ENCODE measurements around the gene ATXN2.
A peak's percentile ranks its signal among the peaks of the same experiment; 100 is the strongest.

ATXN2 gene

DNA sequence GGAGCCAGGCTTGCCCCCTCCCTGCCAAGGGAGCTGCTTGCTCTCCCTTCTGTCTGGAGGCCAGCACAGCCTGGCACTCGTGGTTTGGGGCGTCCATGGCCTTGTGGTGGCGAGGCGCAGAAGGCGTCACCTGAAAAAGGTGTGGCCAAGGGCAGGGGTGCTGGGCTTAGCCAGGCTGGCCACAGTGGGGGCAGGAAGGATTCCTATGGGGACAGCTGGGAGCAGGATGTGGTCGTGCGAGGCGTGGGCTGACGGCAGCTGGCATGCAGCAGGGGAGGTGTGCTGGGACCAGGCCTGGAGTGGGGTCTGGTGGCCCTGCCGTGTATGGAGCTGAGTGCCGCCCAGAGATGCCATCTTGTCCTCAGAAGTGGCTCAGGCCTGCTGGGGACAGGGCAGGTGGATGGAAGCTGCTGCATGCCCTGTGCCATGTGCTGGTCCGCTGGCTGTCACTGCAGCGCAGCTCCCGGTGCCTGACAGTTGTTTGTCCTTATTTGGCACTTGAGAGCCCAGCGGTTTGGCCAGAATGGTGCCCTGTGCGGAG is 163.4 kb downstream of the ATXN2 start:
- DNase-seq, result no peak

DNA sequence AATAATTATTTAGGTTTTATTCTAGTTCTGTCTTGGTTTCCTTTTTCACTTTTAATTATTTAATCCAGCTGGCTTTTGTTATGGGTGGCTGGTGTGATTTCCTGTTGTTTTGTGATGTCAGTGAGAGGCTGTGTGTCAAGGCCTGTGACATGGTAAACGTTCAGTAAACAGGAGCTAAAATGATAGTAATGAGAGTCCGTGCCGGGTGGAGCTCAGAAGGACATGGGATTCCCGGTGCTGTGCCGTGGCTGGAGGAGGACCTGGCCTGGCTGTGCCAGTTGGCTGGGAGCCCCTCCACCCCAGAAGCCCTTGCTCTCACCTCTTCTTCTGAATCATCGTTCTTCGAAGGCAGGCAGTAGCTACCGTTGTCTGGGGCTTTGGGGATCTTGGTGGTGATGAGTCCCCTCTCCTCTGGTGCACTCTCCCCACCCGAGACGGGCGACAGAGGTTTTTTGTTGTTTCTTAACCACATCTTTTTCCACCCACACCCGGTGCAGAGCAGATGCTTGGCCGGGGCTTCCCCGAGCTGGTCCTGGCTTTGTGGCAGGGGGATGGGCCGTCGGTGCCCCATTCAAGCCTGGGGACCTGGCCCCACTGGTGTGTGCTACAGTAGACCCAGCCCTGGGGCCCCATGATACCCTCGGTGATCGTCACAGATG is 164.3 kb downstream of the ATXN2 start:
- no peak for DNase-seq

DNA sequence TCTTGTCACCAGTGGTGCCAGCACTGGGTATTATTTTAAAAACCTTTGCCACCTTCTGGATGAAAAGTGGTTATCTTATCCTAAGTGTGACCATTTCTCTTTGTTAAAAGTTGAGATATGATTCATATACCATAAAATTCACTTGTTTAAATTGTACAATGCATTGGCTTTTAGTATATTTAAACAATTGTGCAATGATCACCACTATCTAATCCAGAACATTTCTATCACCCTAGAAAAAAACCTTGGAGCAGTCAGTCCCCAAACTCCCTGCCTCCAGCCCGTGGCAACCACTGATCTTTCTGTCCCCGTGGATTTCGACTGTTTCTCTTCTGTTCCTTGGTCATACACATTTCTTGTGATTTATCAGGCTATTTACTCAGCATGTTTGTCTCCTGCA is 165.1 kb downstream of the ATXN2 start:
- no peak for DNase-seq

DNA sequence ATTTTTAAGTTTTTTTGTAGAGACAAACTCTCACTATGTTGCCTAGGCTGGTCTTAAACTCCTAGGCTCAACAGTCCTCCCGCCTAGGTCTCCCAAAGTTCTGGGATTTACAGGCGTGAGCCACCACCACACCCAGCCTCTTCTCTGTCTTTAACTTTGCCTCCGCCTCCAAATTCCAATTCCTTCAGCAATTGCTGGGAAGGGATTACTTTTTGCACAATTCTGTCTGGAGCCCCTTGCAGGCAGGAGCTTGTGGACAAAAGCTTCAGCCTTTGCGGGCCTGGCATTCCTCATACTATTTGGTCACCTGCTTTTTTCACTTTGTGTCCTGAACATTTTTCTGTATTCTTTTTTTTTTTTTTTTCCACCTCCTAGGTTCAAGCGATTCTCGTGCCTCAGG is 167.3 kb downstream of the ATXN2 start:
- DNase-seq, result no peak

DNA sequence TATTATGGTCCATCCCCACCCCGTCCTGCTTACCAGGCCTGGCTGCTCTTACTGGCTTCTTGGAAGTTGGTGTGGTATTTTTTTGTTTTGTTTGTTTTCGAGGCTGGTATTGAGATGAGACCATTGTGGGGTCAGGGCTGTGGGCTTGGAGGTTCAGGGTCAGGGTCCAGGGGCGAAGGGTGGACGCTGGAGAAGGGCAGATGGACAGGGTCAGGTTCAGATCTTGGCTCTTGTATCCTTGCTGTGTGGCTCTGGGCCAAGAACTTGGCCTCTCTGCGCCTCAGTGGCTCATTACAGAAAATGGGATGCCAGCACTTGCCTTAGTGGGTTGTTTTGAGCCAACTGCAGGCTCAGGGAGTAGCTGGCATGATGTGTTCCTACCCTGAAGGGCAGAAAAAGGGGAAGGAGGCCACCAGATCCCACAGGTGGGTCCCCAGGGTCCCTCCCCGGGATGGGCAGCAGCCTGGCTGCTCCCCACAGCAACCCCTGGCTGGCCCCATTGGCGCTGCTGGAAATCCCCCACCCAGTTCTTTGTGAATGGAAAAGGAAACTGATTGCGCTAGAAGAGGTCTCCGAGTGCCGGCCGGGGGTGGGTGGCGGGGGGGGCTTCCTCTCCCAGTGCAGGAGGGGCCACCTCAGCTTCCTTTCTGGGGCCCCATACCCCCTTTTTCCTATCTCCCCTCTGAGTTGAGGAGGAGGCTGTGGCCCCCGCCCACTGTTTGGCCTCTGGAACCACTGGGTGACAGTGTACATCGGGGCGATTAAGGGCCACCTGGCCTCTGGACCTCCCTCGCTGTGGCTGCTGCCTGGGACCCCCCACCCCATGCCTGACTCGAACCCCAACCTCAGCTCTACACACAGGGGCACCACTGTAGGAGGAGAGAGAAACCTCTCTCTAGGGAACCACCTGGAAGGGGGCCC is 168.4 kb downstream of the ATXN2 start:
- no peak for DNase-seq

DNA sequence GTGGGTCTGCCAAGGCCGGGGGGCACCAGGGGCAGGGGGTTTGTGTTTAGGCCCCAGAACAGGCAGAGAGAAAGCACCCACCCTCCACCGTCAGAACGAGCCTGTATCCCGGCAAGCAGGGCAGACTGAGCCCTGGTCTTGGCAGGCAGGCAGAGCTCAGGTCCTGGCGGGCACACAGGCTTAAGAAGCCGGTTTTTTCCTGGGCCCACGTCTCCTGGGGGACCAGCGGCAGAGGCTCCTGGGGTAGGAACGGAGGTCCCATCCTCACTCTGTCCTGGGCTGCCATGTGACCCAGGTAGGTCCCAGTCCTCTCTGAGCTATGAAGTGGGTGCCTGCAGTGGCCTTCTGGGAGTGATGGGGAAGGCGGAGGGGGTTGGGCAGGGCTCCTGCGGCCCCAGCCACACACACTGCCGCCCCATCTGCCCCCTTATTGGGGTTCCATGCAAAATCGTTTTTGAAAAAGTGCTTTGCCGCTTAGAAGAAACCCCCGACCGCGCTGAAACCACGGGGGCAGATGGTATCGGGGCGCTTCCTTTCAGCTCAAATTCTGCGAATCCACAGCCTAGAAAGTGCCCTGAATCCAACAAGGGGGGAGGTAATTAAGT is 169.2 kb downstream of the ATXN2 start:
- DNase-seq, result no peak

DNA sequence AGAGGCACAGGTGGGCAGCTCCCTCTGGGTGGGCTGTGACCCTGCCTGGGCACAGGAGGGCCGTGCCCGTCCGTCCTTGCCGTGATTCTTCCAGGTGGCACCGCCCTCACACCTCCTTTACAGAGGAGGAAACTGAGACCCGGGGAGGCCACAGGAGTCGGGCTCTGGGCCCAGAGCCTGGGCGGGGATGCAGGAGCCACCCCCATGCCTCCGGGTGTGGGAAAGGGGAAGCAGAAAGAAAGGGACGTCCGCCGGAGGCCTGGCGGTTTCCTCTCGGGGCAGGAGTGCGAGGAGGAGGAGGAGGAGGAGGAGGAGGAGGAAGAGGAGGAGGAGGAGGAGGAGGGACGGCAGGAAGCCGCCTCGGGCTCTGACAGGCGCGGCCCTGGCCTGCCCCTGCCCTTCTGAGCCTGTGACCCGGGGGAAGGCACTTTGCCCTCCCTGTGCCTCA is 170.4 kb downstream of the ATXN2 start:
- peak; percentile 70 to 73 for DNase-seq

DNA sequence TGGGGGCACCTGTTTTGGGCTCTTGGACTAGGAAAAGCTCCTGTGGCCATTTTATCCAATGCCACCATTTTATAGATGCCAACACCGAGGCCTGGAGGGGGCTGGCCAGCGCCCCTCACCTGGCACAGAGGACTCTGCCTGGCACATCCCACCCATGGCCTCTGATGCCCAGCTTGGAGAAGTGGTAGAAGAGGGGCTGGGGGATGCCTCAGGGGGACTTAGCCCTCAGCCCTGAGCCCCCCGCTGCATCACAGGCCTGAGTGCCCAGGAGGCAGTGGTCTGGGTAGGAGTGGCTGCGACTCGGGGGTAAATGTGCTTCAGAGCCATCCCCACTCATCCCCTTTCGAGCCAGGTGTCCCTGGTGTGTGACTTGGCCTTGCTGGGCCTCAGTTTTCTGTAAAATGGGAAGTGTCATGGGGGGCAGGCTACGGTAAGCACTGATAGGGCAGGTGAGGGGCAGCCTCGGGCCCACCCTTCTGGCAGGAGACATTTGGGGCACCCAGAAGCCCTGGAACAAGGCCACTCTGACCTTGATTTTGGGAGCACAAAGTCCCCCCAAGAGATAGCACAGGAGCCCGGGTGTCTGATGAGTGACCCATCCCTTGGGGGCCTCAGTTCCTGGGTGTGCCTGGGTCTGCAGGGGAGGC is 170.9 kb downstream of the ATXN2 start:
- DNase-seq, result no peak

DNA sequence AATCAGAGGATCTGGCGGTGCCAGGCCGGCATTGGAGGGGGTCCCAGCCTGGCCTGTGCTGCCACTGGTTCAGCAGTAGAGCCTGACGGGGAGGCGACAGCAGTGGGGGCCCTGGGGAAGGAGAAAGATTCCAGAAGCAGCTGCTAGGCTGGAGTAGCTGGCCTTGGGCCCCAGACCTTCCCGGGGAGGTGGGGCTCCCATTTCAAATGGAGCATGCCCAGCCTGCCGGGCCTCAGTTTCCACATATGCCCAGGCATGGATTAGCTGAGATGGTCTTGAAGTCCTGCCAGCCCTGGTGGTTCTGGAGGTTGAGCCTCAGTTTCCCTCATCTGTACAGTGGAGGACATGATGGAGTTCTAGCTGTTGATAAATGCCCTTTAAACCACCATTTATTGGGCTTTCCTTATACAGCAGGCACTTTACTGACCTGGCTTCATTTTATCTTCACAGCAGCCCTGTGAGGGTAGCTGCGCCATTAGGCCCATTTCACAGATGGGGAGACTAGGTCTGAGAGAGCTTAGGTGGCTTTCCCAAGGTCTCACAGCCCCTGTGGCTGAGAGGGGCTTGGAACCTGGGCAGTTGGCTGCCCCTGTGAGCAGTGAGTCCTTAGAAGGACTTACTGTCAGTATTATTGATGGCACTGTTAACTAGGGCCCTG is 171.6 kb downstream of the ATXN2 start:
- no peak for DNase-seq

DNA sequence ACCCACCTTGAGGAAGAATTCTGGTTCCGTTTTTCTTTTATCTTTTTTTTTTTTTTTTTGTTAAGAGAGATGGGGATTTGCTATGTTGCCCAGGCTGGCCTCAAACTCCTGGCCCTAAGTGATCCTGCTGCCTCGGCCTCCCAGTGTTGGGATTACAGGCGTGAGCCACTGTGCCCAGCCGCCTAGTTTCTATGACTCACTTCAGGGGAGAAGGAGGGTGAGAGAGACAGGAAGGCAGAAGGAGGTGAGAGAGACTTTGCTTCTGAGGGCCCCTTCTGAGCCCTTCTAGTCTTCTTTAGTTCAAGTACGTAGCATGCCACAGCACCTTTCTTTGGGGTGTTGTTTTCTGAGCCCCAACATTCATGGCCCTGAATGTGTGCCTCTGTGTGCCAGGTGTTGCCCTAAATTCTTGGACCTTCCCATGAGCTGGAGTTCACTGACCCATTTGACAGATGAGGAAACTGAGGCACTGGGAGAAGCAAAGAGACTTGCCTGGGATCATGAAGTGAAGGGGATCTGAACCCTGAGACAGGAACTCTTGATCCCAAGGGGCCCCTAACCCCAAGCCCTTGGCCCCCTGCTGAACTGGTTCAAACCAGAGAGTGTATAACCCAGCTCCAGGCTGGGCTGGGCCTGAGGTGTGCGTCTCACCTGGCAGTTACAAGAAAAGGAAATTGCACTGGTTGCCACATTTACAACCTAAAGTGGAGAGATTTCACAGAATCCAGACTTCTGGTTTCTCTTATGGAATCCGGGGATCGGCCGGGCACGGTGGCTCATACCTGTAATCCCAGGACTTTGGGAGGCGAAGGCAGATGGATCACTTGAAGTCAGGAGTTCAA is 172.6 kb downstream of the ATXN2 start:
- no peak for DNase-seq

DNA sequence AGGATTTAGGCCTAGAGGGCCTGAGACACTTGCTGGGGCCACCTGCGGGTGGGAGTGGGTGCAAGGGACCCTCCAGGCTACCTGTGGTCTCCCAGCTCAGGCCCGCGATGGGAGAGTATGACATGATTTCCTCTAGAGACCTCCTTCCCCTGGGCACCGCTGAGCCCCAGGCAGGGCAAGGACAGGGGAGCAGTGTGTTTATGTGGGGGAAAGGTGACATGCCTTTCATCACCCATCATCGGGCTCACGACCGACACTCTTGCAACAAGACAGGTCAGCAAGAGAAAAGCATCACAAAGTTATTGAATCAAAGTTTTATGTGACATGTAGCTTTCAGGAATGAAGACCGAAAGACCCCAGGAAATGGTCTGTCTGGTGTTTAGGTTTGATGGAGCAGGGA is 173.5 kb downstream of the ATXN2 start:
- DNase-seq, result no peak

DNA sequence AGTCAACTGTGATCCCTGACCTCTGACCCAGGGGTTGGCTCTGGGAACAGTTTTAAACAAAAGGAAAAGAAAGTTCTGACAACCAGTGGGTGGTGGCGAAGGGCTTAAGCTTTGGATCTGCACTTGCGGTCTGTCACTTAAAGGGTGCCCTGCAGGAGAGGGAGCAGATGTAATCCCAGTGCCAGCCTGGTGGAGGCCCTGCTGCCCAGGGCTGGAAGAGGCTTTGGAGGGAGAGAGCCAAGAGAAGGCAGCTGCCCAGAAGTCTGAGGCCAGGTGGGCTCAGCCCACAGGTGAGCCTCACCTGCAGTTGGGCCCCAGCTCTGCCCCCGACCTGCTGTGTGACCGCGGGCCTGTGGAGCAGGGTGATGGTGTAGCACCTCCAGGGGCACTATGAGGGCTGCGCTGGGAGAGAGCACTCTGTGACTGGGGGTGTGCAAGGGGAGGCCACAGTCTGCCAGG is 174.3 kb downstream of the ATXN2 start:
- DNase-seq, result no peak

DNA sequence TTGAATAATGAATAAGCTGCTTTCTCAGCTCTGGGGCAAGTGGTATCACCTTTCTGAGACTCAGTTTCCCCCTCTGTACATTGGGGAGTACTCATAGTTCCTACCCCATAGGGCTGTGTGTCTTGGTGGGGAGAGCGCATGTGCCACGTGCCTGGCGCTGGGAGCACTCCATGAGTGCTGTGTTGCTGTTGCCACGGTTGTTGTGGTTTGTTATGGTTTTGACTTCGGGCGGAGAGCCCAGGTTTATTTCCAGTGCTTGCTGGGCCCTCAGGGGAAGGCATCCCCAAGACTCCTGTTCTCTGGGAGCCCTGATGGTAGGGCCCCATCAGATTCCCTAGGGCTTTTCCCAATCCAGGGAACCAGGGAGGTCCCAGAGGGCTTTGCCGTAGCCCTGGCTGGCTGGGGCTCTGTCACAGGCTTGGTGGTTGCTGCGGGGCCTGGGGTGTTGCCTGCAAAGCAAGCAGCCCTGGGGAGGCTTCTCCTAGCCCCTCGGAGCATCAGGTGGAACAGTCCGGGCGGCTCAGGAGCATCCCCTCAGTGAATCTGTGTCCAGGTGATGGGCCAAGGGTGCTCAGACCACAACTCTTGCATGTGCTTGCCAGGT is 174.8 kb downstream of the ATXN2 start:
- DNase-seq, result no peak

DNA sequence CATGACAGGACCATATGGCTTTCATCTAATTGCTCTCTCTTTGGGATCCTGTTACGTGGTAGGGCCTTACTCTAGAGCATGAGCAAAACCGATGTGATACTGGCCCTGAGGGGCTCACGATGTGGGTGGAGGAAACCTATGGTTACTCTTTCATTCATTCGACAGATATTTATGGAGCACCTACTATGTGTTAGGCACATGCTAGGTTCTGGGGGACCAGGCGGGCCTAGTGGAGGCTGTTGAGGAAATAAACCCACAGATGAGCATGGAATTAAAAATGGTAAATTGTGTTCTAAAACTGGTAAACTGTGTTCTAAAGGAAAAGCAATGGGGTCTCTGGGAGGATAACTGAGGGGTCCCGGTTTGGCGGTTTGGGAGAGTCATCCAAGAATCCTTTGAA is 178.6 kb downstream of the ATXN2 start:
- no peak for DNase-seq

DNA sequence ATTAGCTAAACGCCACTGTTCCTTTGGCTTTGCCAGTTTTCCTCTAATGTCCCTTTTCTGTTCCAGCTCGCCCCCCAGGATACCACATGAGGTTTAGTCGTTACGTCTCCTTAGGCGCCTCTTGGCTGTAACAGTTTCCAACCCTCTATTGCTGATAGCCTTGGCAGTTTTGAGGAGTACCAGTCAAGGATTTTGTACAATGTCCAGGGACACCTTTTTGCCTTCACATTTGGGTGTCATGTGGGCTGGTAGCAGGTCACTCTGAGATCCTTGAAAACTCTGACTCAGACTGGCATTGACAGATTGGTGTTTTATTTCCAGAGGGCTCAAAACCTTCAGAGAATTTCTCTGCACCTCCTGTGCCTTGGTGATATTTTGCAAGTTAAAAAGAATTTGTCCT is 179.3 kb downstream of the ATXN2 start:
- no peak for DNase-seq

DNA sequence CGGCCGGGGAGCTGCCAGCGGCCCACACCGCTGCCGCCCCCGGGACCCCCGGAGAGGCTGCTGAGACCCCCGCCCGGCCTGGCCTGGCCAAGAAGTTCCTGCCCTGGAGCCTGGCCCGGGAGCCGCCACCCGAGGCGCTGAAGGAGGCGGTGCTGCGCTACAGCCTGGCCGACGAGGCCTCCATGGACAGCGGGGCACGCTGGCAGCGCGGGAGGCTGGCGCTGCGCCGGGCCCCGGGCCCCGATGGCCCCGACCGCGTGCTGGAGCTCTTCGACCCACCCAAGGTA is 180.6 kb downstream of the ATXN2 start:
- DNase-seq, result no peak

DNA sequence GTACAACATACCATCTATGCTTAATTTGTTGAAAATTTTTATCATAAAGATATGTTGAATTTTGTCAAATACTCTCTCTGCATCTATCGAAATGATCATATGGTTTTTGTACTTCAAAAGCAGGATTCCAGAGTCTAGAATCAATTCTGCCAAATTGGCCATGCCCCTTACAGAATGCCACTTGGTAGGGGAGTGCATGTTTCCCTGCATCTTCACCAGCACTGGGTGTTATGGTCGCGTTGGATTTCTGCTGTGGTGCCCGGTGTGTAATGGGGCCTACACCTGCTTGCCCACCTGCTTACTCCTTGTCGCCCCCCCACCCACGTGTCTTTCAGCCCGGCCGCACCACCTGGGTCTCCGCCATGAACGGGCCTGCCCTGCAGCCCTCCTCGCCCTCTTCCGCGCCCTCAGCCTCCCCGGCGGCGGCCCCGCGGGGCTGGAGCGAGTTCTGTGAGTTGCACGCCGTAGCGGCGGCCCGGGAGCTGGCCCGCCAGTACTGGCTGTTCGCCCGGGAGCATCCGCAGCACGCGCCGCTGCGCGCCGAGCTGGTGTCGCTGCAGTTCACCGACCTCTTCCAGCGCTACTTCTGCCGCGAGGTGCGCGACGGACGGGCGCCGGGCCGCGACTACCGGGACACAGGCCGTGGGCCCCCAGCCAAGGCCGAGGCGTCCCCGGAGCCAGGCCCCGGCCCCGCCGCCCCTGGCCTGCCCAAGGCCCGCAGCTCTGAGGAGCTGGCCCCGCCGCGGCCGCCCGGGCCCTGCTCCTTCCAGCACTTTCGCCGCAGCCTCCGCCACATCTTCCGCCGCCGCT is 181.1 kb downstream of the ATXN2 start:
- DNase-seq, result no peak

DNA sequence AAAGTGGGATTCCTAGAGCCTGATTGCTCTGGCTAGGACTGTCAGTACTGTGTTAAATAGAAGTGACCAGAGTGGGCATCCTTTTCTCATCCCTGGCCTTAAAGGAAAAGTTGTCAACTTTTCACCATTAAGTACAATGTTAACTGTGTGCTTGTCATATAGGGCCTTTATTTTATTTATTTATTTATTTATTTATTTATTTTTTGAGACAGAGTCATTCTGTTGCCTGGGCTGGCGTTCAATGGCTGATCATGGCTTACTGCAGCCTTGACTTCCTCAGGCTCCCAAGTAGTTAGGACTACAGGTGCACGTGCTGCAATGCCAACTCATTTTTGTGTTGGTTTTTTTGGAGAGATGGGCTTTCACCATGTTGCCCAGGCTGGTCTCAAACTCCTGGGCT is 181.8 kb downstream of the ATXN2 start:
- no peak for DNase-seq

DNA sequence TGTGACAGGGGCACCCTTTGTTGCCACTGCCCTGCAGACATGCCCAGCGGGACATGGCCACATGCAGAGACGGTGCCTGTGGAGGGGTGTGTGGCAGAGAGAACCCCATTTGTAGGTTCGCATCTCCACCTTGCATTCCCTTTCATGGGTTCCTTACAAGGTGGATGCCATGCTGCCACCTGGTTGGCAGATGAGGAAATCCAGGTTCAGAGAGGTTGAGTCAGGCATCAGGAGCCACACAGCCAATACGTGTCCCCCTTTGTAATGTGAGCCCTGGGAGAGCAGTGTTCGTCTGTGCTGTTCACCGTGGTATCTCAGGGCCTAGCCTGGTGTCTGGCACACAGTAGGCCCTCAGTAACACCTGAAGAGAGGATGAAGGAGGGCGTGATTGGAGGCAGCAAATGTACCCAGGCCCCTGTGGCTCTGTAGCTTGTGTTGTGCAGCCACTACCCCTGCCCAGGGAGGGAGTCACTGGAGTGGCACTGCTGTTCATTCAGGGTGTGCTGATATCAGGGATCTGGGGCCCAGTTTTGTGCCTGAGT is 184.3 kb downstream of the ATXN2 start:
- DNase-seq, result no peak

DNA sequence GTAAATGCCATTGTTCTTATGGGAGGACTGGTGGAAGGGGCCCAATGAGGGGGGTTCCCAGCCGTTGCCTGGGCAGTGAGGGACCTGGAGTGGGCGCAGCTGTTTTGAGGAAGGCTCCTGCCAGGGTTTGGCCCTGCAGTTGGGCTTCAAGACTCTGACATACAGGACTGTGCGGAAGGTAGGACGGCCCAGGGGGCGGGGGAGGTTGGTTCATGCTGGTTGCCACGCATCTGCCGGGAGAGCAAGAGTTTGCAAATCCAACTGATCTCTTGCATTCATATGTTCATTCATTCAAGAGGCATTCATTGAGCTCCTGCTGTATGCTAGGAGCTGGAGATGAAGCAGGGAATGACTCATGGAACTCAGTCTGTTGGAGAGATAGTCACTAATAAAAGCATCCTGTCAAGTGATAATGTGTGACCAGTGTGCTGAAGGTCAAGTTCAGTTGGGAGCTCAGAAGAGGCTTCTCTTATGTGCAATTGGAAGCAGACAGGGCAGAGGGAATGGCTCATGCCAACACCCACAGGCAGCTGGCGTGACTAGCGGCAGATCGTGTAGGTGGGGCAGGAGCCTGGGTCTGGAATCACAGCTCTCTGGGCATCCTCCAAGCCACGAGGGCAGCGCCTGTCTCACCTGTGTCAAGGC is 185.6 kb downstream of the ATXN2 start:
- no peak for DNase-seq

All from AML-193 (cell line).